K562 (cell line): ENCODE measurements around the gene LGI4. TPM values are rescaled to one million over a fixed set of nuclear protein-coding genes. Genes with fewer than 3 reads are reported as not detected.

Source experiments
- ADNP ChIP-seq: fragments of 200-800 bp; sonication (Bioruptor generic); IDR thresholded peaks from 2 replicates; pipeline ENCODE4 v1.6.1; 2016; ENCODE audit warnings: missing genetic modification characterization, missing compliant biosample characterization
- ATF7 ChIP-seq: fragments of 450-650 bp; IDR thresholded peaks from 2 replicates; pipeline ENCODE4 v1.7.1; 2014; ENCODE audit warnings: mild to moderate bottlenecking, moderate library complexity
- GATAD2B ChIP-seq: fragments of 450-650 bp; IDR thresholded peaks from 2 replicates; pipeline ENCODE4 v1.6.1; 2017; ENCODE audit warnings: mild to moderate bottlenecking, borderline replicate concordance
- HDAC1 ChIP-seq, 2 experiments: fragments of 450-650 bp; IDR thresholded peaks; 2 replicates each; pipeline ENCODE4 v1.6.1; 2016 to 2017; ENCODE audit warnings: inconsistent platforms in 1 of 2, mild to moderate bottlenecking in 1 of 2, moderate library complexity in 1 of 2
- HDGF ChIP-seq: fragments of 450-650 bp; IDR thresholded peaks from 2 replicates; pipeline ENCODE4 v1.6.1; 2016
- HNRNPLL ChIP-seq: fragments of 200-400 bp; formaldehyde crosslinking; IDR thresholded peaks from 2 replicates; pipeline ENCODE4 v1.6.1; 2017; ENCODE audit warnings: low read length, low read depth, mild to moderate bottlenecking; ENCODE audit not compliant: poor library complexity, severe bottlenecking
- MBD2 ChIP-seq: sonication (generic); IDR thresholded peaks from 2 replicates; pipeline ENCODE4 v1.6.1; 2016; ENCODE audit warnings: low read depth, borderline replicate concordance
- MTA3 ChIP-seq: fragments of 450-650 bp; formaldehyde crosslinking; IDR thresholded peaks from 2 replicates; pipeline ENCODE4 v1.6.1; 2017; ENCODE audit warnings: mild to moderate bottlenecking, borderline replicate concordance
- PHF8 ChIP-seq: fragments of 200-600 bp; sonication (generic); IDR thresholded peaks from 2 replicates; pipeline ENCODE4 v1.6.1; 2012; ENCODE audit warnings: mixed run types, mild to moderate bottlenecking, inconsistent platforms, low read length, moderate library complexity, borderline replicate concordance
- POLR2B ChIP-seq: fragments of 450-650 bp; IDR thresholded peaks from 2 replicates; pipeline ENCODE4 v1.6.1; 2018; ENCODE audit warnings: low read depth; ENCODE audit not compliant: partially characterized antibody
- POLR3A ChIP-seq: IDR thresholded peaks from 2 replicates; pipeline ENCODE4 v1.6.1; 2011; ENCODE audit warnings: borderline replicate concordance, mild to moderate bottlenecking, moderate library complexity; ENCODE audit not compliant: insufficient read length, insufficient read depth; ENCODE audit errors: extremely low read depth
- PTBP1 ChIP-seq: fragments of 200-400 bp; formaldehyde crosslinking; IDR thresholded peaks from 2 replicates; pipeline ENCODE4 v1.6.1; 2017; ENCODE audit warnings: low read depth, low read length
- RBFOX2 ChIP-seq: fragments of 200-400 bp; formaldehyde crosslinking; IDR thresholded peaks from 2 replicates; pipeline ENCODE4 v1.6.1; 2017; ENCODE audit warnings: low read depth, mild to moderate bottlenecking, low read length, moderate library complexity
- SREBF2 ChIP-seq: sonication (generic); formaldehyde crosslinking; IDR thresholded peaks from 2 replicates; pipeline ENCODE4 v1.4.0; 2020; ENCODE audit warnings: mild to moderate bottlenecking, missing genetic modification reagents
- U2AF1 ChIP-seq: fragments of 200-400 bp; formaldehyde crosslinking; optimal IDR thresholded peaks from 2 replicates; pipeline ENCODE3; 2017; ENCODE audit warnings: mild to moderate bottlenecking, low read depth, low read length, moderate library complexity
- VEZF1 ChIP-seq: fragments of 200-800 bp; sonication (Bioruptor generic); IDR thresholded peaks from 2 replicates; pipeline ENCODE4 v1.6.1; 2017; ENCODE audit warnings: missing genetic modification characterization, missing compliant biosample characterization
- ZC3H8 ChIP-seq: fragments of 450-650 bp; IDR thresholded peaks from 2 replicates; pipeline ENCODE4 v1.6.1; 2017
- polyA plus RNA-seq, 8 experiments: library from polyadenylated mRNA; depleted of rRNA in 4 of 8; stranded (reverse) in 5 of 8; unstranded in 3 of 8; fragments of >200 nt; fragmentation: Nextera tagmentation in 2 of 8; fragmentation: Illumina TruSeq in 1 of 8; extraction: Ambion mirVana in 2 of 8; extraction: Trizol in 1 of 8; gene quantifications; 2 replicates each; pipeline versions ENCODE4 v1.2.1 to v1.2.3, GENCODE V29; 2011 to 2014; ENCODE audit warnings: inconsistent platforms in 1 of 8, missing spikeins in 1 of 8
- total RNA-seq, 7 experiments: library from RNA; depleted of rRNA in 6 of 7; stranded (reverse); fragments of >200 nt in 6 of 7; fragmentation: Illumina TruSeq in 2 of 7; extraction: Trizol in 2 of 7; gene quantifications; 2 replicates each; pipeline versions ENCODE4 v1.2.1 to v1.2.3, GENCODE V29; 2011 to 2021; ENCODE audit warnings: low replicate concordance in 1 of 7
- TF ChIP-seq, protein P1 (sequence below), 2 experiments: fragments of 450-650 bp; IDR thresholded peaks; 2 replicates each; pipeline ENCODE4 v1.6.1; 2016
- TF ChIP-seq, protein P2 (sequence below): fragments of 450-650 bp; formaldehyde crosslinking; IDR thresholded peaks from 2 replicates; pipeline ENCODE4 v1.4.0; 2022; ENCODE audit warnings: missing genetic modification characterization
- TF ChIP-seq, protein P3 (sequence below): sonication (generic); formaldehyde crosslinking; IDR thresholded peaks from 2 replicates; pipeline ENCODE4 v1.8.1; 2023; ENCODE audit warnings: mild to moderate bottlenecking, missing genetic modification reagents

Gene LGI4
- total and polyA plus RNA-seq, 9 of the 15 experiments (the other 6 are each of a cell fraction or from before 2014, with no cell fraction given): 0.14 to 0.30 (median 0.24) TPM; not detected in 4

DNA sequence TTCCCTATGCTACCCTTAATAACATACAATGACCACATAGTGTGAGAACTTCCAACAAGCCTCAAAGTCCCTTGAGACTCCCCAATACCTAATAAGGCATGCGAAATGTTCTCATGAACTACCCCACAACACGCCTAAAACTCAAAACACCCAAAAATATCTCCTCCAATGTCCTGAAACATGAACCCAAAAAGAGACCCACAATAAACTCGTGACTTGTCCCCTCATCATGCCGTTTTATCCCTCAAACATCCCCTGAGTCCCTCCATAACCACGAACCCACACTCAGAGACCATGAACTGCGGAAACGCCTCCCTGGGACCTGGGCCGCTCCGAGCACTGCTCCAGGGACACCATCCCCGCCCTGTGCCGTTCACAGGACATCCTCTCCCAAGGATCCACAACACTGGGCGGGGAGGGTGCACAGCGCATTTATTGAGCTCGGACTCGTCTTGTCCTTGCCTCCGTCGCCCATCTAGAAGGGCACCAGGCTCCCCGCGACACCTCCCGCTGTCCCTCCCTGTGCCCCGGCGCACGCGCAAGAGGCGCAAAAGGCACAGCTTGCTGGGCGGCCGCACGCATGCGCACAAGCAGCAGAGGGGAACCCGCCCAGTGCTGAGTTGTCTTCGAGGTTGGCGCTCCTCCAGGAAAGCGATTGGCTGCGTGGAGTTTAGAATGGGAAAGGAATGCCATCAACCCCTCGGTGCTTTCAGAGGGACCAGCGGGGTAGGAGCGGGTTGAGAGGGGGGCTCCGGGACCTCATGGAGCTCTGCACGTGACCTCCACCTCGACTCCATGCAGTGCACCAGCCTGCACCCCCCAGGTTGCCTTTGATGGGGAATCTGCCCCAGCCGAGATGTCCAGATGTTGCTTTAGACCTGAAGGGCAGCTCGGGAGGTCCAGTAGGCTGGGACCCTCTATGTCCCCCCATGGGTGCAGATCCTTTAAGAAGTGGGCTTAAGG is 10.5 kb downstream of the LGI4 start (continued):
- peak; percentile 97 for TF ChIP-seq POLR2B
- peak; percentile 69; the same call in 1 of the 2 replicates for TF ChIP-seq MTA3
- TF ChIP-seq PHF8: peak; percentile 89; the same call in 1 of the 2 replicates
- TF ChIP-seq, protein P1, sequence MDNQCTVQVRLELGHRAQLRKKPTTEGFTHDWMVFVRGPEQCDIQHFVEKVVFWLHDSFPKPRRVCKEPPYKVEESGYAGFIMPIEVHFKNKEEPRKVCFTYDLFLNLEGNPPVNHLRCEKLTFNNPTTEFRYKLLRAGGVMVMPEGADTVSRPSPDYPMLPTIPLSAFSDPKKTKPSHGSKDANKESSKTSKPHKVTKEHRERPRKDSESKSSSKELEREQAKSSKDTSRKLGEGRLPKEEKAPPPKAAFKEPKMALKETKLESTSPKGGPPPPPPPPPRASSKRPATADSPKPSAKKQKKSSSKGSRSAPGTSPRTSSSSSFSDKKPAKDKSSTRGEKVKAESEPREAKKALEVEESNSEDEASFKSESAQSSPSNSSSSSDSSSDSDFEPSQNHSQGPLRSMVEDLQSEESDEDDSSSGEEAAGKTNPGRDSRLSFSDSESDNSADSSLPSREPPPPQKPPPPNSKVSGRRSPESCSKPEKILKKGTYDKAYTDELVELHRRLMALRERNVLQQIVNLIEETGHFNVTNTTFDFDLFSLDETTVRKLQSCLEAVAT (IDR thresholded peaks at IDR 0.05): 0 out of 4 replicates have a peak, but pooled peaks of 1 of the 2 experiments have one; percentile 71
- TF ChIP-seq PTBP1: no peak
- TF ChIP-seq MBD2: peak; percentile 26; the same call in 1 of the 2 replicates
- 0 out of 4 replicates have a peak, but pooled peaks of 1 of the 2 experiments have one; percentile 33 for TF ChIP-seq HDAC1 (IDR thresholded peaks at IDR 0.05)
- TF ChIP-seq, protein P2, sequence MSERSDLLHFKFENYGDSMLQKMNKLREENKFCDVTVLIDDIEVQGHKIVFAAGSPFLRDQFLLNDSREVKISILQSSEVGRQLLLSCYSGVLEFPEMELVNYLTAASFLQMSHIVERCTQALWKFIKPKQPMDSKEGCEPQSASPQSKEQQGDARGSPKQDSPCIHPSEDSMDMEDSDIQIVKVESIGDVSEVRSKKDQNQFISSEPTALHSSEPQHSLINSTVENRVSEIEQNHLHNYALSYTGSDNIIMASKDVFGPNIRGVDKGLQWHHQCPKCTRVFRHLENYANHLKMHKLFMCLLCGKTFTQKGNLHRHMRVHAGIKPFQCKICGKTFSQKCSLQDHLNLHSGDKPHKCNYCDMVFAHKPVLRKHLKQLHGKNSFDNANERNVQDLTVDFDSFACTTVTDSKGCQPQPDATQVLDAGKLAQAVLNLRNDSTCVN (CRISPR knock-in tag): no peak
- TF ChIP-seq U2AF1: no peak
- TF ChIP-seq ATF7: peak; percentile 39; the same call in 1 of the 2 replicates
- no peak for TF ChIP-seq GATAD2B
- TF ChIP-seq HDGF: peak; percentile 83; the same call in 1 of the 2 replicates
- peak; percentile 75 for TF ChIP-seq RBFOX2
- 0 out of 2 replicates have a peak, but pooled peaks have one; percentile 54 for TF ChIP-seq SREBF2 (CRISPR knock-in tag)
- TF ChIP-seq, protein P3, sequence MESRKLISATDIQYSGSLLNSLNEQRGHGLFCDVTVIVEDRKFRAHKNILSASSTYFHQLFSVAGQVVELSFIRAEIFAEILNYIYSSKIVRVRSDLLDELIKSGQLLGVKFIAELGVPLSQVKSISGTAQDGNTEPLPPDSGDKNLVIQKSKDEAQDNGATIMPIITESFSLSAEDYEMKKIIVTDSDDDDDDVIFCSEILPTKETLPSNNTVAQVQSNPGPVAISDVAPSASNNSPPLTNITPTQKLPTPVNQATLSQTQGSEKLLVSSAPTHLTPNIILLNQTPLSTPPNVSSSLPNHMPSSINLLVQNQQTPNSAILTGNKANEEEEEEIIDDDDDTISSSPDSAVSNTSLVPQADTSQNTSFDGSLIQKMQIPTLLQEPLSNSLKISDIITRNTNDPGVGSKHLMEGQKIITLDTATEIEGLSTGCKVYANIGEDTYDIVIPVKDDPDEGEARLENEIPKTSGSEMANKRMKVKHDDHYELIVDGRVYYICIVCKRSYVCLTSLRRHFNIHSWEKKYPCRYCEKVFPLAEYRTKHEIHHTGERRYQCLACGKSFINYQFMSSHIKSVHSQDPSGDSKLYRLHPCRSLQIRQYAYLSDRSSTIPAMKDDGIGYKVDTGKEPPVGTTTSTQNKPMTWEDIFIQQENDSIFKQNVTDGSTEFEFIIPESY (CRISPR knock-in tag): peak; percentile 43; the same call in 1 of the 2 replicates
- no peak for TF ChIP-seq ZC3H8
- TF ChIP-seq POLR3A: no peak
- peak; percentile 73 for TF ChIP-seq VEZF1 (CRISPR knock-in tag)
- TF ChIP-seq ADNP (tag): no peak
- peak; percentile 64 for TF ChIP-seq HNRNPLL
